HG03139 (cell line): Measurements from ENCODE around the gene GSTM4.
"Not testable (repeated sequence)": the region's sequence is repeated elsewhere in the genome, so short reads cannot be mapped to it uniquely, and the experiment has no call there.

Experiments
- ATAC-seq: cut with Tn5 transposase; IDR thresholded peaks from one replicate; pipeline ENCODE4 v1.9.1; 2021; ENCODE audit not compliant: unreplicated experiment

The GSTM4 gene

DNA sequence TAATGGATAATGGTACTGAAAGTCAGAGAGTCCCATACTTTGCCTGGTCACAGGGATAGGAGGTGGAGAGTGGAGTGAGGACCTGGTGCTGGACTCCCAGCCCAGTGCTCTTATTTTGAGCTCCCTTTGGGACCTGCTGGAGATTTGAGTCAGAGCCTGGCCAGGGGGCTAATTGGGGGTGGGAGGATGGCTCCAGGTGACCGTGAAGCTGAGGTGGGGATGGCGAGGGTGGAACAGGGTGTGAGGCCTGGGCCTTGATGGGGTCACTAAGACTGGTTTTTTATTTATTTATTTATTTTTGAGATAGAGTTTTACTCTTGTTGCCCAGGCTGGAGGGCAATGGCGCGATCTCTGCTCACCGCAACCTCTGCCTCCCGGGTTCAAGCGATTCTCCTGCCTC is 18.5 kb upstream of the GSTM4 start:
- ATAC-seq: no peak

DNA sequence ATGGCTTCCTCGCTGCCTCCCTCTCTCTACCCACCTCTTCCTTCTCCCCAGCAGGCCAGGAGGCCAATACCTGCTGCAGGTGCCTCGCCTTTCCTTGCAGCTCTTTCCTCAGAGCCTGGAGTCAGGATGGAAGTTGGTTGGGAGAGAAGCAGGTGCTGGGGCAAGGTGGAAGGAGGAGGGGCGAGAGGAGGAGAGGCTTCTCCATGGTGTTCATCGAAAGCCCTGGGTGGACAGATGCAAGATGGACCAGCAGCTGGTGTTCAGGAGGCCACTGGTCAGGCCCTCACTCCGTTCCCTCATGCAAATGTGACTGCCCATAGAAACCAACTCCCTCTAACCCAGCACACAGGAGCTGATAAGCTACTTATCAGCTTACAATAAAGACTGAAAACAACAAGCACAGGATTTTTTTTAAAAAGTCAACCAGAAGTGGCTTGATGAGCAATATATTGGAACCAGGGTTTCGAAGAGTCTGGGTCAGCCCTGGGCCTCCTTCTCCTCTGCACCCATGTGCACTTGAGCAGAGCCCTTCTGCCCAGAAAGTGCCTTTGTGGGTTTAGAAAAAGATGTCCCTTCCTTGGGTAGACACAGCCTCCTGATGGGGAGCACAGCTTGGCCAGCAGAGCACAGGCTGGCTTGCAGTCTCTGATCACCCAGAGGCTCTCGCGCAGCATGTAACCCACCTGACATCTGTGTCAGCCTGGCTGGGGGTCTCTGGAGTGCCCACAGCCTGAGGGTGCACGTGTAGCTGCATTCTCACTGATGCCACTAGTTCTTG is 16.6 kb upstream of the GSTM4 start:
- no peak for ATAC-seq

DNA sequence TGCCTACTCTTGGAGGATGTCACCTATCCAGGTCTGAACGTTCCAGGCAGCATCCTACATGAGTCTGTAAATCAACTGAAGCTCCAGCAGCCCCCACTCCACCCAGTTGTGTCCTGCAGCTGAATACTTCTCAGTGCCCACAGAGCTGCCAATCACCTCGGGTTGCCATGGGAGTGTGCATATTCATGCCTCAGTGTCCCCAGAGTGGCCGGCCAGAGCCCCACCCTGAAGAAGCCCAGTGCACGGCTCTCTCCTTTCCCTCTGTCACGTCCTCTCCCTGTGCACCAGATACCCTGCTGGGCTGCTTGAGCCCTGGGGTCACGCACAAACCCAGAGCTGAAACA is 16.1 kb upstream of the GSTM4 start:
- no peak for ATAC-seq

DNA sequence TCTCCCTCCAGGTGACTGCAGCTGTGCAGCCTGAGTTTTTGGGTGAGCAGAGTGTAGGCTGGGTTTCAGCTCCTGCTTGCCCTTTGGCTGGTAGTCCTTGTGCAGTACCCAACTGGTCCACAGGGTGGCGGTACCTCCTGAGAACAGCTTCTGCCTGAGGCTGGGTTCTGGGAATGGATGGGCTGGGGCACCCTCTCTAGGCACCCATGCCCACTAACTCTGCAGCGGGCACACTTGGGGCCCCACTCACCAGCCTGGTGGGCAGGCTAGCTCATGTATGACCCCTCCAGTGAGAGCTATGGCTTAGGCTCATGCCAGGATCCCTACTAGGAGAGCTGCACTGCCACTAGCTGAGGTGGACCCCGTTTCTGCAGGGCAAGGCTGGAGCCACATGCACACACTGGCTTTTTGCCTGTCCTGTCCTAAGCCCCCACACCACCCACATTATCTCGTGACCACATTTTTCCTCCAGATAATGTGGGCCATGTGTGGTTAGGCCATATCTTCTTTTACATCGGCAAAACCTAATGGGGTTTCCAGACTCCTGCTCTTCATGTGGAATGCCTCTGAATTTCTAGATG is 15.5 kb upstream of the GSTM4 start:
- ATAC-seq: no peak

DNA sequence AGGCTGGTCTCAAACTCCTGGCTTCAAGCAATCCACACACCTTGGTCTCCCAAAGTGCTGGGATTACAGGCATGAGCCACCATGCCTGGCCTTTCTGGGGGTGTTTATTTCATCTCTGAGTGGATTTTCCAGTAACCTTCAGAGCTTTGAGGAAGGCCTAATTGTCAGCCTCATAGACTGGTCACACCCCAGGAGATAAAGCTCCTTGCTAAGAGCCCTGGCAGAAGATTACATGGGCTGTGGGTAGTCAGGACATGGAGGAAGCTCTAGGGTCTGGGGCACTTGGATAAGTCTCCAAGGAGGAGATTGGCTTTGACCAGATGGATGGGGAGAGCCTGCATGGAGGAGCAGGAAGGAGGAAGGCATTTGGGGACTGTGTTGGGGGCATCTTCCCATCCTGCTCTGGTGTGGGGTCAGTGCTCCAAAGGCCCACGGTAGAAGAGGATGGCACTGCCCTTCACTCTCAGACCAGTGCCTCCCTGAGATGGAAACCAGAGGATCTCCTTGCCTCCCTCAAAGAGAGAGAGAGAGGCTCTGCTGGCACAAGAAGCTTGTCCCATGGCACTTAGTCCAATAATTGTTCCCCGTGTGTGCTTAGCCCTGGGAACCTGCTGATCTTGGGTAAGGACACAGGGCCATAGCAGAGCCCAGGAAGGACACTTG is 14.7 kb upstream of the GSTM4 start:
- ATAC-seq: no peak

DNA sequence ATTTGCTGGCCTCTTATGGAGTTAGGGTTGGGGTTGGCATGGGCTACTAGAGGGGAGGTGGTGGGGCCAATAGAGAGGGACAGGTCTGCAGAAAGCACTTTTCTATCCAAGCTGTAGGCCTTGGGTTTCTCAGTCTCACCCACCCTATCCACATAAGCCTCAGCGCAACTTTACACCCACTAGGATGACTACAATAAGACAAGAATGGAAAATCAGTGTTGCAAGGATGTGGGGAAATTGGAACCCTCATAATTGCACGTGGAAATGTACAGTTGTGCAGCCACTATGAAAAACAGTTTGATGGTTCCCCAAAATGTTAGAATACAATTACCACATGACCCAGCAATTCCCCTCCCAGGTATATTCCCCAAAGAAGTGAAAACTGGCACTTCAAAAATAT is 14.0 kb upstream of the GSTM4 start:
- no peak for ATAC-seq

DNA sequence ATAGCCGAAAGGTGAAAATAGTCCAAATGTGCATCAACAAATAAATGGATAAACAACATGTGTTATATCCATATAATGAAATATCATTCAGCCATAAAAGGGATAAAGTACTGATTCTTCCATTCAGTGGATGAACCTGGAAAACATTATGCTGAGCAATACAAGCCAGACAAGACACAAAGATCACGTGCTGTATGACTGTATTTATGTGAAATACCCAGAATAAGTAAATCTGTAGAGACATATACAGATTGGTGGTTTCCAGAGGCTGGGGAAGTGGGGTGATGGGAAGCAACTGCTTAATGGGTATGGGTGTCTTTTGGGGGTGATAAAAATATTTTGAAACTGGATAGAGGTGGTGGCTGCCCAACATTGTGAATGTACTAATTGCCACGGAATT is 13.3 kb upstream of the GSTM4 start:
- no peak for ATAC-seq

DNA sequence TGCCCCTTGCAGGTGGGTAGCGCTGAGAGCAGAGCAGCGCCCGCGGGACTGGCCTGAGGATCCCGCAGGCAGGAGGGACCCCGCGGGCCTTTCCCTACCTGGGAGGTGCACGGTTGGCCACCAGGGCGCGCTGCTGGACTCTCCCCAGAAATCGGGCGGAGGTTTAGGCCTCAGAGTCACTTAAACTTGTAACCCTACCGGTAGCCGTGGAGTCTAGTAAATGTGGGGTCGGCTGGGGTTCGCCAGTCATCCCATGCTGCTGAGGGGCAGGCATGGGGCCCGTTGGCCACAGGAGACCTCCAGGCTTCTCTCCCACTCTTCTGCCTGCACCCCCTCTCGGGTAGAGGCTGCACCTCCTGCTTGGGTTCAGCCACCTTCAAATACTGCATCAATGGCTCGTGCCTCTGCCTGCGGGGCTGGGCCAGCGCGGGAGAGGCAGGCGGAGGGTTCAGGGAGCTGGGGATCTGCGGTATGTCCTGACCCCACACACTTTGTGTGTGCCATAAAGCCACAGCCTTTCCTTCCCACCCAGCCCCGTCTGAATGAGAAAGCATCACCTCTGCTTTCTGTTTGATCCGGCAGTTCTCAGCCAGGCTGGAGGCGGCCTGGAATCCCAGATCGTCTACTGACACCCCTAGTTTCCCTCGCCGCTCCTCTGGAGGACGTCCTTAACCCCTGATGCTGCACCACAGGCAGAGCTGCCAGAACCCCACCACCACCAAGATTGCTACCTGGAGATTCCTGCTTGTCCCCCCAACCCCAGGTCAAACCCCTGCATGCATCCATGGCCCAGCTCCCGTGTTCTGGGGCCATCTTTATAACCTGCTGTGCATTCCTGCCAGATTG is 12.3 kb upstream of the GSTM4 start:
- ATAC-seq: peak; percentile 84

DNA sequence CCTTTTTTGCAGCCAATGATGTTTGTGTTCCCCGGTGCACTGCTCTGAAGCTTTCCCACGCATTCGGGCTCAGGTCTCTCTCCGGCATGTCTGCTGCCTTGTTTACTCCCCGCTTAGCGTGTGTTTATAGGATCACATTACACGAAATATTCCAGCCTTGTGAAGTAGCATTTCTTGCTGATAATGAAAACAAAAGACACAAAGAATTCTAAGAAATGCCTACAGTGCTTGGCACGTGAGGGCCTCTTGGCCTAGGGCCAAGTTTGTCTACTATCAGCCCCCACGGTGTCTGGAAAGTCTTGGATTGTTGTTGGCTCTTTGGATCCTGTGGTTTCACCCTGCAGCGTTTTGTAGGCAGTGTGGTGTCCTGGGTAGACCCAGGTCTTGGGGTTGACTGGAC is 11.2 kb upstream of the GSTM4 start:
- no peak for ATAC-seq

DNA sequence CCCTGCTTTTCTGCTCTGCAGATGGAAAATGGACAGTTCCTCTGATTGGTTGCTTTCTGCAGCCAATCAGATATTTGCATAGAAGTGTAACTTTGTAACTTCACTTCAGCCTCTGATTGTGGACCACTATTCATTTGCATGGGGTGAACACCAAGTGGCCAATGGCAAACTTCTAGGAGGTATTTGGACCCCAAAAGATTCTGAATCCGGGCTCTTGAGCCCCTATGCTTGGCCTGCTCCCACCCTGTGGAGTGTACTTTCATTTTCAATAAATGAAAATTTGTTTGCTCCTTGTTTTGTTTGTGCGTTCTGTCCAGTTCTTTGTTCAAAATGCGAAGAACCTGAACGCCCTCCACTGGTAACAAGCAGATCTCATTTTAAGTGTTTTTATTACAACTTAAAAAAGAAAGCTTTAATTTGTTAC is 6.4 kb upstream of the GSTM4 start:
- ATAC-seq: no peak

DNA sequence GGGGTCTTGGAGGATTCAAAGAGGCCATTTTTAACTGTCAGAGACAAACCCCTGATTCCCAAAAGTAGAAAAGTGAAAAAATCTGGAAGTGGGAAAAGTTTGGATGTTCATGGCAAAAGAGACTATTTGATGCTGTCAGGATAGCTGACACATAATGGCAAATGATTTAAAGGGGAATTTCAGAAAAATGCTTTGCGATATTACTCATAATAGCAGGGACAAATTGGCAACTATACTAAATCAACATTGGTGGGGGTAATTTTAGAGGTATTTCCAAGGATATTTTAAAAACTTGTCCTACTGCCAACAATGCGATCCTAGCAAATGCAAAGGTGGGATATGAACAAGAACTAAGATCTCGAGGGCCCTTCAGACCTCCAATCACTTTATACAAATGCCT is 5.3 kb upstream of the GSTM4 start:
- no peak for ATAC-seq

DNA sequence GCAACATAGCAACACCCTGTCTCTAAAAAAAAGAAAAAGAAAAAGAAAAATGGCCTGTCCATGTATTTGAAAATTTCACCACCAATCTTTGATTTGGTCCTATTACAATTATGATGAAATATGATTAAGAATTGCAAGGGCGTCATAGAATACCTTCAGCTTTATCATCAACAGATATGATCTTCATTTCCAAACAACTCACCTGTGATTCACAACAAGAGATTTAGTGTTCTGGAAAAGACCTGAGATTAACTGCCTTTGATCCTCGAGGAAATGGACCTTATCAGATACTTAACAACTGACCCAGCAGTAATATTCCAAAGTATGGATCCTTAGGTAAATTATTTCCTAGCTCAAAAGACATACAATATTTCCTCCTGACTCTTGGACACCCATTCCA is 3.5 kb upstream of the GSTM4 start:
- ATAC-seq: no peak

DNA sequence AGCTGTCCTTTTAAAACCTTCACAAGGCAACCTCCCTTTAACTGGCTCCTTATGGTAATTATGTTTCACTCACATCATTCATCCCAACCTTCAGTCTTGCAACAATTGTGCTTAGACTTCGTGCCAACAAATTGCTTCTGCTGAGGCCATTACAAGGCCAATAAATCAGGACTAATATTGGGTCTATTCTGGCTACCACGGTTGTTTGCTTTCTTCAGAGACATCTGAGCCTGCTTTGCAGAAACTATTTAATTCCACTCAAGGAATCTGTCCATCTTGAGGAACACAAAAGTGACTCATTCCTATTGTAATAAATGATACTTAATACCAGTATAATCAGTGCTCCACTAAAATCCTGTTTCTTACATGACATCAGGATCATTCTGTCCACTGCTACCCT is 2.6 kb upstream of the GSTM4 start:
- ATAC-seq: no peak

DNA sequence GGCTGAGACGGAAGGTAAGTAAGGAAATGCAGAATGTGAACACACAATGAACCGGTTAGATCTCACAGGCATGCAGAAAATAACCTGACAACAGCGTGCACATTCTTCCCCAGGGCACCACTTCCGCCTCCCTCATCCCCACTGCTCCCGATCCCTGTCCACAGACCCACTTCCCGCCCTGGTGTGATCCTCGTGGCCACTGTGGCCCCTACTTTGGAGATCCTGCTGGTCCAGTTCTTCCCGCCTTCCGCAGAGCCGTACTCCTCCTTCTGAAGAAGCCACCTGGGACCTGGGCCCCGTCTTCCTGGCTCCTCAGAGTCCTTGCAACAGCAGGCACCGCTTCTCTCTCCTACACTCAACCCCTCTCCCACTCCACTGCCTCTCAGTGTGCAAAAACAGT is 1.4 kb upstream of the GSTM4 start:
- no peak for ATAC-seq

DNA sequence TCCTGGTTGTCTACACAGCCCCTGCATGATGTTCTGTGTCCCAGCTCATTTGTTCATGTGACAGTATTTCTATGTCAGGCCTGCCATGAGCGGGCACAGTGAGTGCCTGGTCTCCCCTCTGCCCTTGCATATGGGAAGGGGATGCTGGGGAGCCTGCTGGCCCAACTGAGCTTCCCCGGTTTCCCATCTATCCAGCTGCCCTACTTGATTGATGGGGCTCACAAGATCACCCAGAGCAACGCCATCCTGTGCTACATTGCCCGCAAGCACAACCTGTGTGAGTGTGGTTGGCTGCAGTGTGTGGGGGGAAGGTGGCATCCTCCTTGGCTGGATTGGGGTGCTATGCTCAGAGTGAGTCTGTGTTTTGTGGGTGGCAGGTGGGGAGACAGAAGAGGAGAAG is 1.5 kb downstream of the GSTM4 start:
- no peak for ATAC-seq

DNA sequence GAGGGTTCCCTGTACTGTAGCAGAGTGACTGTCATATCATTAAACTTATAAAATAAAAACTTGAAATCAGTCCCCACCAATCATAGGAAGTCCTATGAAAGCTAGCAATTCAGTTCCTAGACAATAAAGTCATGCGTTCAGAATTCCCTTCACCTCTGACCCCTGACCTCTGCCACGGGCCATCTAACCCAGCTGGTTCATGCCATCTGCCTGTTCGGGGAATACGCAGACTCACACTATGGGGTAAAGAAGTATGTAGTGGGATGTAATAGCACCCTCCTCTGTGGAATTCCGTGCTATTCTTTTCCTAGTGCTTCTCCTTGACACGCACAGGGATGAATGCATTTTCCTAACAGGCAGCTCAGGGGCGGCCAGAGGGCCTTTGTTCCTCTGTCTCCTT is 2.1 kb downstream of the GSTM4 start:
- no peak for ATAC-seq

DNA sequence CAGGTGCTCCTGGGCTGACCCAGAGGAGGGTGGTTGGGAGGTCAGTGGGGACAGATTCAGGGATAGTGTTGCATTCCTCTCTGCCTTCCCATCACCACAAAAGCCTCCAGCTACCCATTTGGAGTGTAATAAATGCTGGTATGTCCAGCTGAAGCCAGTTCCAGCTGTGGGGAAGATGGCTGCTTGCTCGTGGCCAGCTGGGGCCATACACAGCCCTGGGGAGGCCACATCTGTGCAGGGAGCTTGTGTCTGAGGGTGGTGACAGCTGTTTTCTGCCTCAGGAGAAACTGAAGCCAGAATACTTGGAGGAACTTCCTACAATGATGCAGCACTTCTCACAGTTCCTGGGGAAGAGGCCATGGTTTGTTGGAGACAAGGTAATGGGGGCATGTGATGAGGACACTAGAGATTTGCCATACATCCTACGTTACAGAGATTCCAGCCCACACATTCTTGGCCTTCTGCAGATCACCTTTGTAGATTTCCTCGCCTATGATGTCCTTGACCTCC is 2.7 kb downstream of the GSTM4 start:
- ATAC-seq: no peak

DNA sequence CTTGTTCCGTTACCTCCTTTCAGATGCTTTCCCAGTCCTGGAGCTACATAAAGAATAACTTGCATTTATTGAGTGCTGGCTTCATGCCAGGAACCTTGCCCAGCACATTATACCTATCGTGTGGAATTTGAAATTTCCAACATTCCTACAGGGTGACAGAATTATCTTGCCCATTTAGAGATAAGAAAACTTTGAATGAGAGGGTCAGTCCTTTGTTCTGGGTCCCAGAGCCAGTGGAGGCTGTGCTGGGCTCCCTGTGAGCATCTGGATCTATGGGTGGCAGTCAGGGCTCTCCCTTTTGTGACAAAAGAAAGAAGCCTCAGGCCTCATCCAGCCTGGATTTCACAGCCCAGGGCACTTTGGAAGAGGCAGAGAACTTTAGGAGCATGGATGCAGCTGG is 3.2 kb downstream of the GSTM4 start:
- no peak for ATAC-seq

DNA sequence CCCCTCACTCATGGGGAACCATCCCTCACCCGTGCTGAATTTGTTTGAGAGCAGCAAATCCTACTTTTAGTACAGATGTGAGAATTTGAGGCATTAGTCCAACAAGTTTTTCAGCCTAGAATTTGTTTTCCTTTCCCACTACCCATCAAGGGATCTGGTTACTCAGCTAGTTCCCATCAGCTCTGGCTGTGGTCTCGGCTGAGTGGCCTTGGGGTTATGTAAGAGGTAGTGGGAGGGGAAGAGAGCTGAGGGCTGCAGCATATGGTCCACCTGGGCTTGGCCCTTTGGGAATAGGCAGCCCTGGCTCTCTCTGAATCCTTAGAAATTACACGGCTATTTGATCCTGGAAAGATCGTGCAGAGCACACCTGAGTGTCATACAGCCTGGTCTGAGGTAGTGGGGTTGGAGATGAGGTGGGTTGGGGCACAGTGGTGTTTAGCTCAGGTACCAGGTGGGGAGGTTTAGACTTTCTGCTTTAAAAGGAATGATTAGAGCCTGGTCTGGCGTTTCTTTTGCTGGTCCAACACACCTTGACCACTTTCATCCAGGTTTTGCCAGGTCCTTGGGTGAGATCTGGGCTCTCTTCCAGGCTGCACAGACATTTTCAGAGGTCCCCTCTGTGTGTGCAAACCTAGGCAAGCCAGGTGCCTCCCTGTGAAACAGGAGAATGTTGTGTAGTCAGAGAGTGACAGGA is 4.2 kb downstream of the GSTM4 start:
- ATAC-seq: no peak

DNA sequence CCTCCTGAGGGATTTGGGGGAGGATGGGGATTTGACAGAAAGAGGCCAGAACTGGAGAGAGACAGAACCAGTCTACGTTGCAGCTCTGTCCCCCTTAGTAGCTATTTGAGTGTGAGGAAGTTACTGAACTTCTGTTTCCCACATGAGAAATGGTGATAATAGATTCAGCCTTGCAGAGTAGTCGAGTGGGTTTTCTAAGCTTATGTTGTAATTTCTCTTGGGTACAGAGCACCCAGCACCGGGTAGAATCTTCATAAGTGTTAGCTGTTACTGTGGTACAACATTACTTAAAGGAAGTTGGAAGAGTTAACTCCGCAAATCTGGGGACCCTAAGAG is 4.8 kb downstream of the GSTM4 start:
- ATAC-seq: not testable (repeated sequence)

DNA sequence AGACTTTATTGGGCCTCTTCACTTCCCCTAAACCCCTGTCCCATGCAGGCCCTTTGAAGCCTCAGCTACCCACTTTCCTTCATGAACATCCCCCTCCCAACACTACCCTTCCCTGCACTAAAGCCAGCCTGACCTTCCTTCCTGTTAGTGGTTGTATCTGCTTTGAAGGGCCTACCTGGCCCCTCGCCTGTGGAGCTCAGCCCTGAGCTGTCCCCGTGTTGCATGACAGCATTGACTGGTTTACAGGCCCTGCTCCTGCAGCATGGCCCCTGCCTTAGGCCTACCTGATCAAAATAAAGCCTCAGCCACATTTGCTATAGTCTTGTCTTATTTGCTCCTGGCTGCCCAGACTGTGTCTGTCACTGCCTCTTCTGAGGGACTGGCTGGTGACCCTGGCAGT is 5.5 kb downstream of the GSTM4 start:
- no peak for ATAC-seq
